ENCODE results near the gene MSL3B.

- TF ChIP-seq POLR2A (IDR thresholded peaks at IDR 0.05), result no peak
- TF ChIP-seq, protein P1, sequence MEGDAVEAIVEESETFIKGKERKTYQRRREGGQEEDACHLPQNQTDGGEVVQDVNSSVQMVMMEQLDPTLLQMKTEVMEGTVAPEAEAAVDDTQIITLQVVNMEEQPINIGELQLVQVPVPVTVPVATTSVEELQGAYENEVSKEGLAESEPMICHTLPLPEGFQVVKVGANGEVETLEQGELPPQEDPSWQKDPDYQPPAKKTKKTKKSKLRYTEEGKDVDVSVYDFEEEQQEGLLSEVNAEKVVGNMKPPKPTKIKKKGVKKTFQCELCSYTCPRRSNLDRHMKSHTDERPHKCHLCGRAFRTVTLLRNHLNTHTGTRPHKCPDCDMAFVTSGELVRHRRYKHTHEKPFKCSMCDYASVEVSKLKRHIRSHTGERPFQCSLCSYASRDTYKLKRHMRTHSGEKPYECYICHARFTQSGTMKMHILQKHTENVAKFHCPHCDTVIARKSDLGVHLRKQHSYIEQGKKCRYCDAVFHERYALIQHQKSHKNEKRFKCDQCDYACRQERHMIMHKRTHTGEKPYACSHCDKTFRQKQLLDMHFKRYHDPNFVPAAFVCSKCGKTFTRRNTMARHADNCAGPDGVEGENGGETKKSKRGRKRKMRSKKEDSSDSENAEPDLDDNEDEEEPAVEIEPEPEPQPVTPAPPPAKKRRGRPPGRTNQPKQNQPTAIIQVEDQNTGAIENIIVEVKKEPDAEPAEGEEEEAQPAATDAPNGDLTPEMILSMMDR (IDR thresholded peaks at IDR 0.05), result no peak
These were observed 33.7 kb upstream of the MSL3B start for GRCh38 chr2:233901884-233902283.

Measured in body of pancreas (tissue), 4 donors.